ENCODE measurements around the gene FAM107B. TPM values are rescaled to one million over a fixed set of nuclear protein-coding genes. Genes with fewer than 3 reads are reported as not detected.

FAM107B gene
- total RNA-seq, 1 donor from 2014 or later = 43.0 TPM

GRCh38 chr10:14696821-14697220 is 77.9 kb downstream of the FAM107B start:
- Mint-ChIP-seq H3K9me3 (peaks cover 5% of the 10 kb centered on the region), H3K27ac (no peak overlapping the region), H3K4me3 (no peak overlapping the region), H3K27me3 (ENCODE audit: insufficient read depth, low read depth) (peaks cover 4% of the 10 kb centered on the region), H3K4me1 (no peaks in the 10 kb centered on the region), H3K36me3 (no peaks in the 10 kb centered on the region)
- Histone ChIP-seq H3F3A (ENCODE audit: low read depth) (no peaks in the 10 kb centered on the region), H4K20me1 (ENCODE audit: low read depth) (no peaks in the 10 kb centered on the region), H2AFZ (replicated peaks) (peak overlapping the region; percentile 55), H3K4me3 (no peak overlapping the region), H3K27me3 (no peaks in the 10 kb centered on the region), H3K9me3 (ENCODE audit: low read depth) (no peaks in the 10 kb centered on the region), H3K36me3 (no peaks in the 10 kb centered on the region), H3K4me1 (no peaks in the 10 kb centered on the region), H3K27ac (no peak overlapping the region), H3K4me2 (no peak overlapping the region), H3K79me2 (ENCODE audit: low read depth) (no peaks in the 10 kb centered on the region), H3K9ac (no peak overlapping the region)
- TF ChIP-seq EZH2phosphoT487 (IDR thresholded peaks at IDR 0.05) (no peak), CTCF (IDR thresholded peaks at IDR 0.05) (no peak)
- DNase-seq (ENCODE audit: low spot score) = no peak

- H3K4me1 Mint-ChIP-seq = no peaks in the 10 kb centered on the region
- TF ChIP-seq EZH2 (IDR thresholded peaks at IDR 0.05) (no peak), CTCF (IDR thresholded peaks at IDR 0.05) (no peak), EZH2phosphoT487 (IDR thresholded peaks at IDR 0.05) (no peak)
- Histone ChIP-seq H3K79me2 (ENCODE audit: low read depth) (no peaks in the 10 kb centered on the region), H3K9ac (no peak overlapping the region), H3K27ac (no peak overlapping the region), H3K36me3 (no peaks in the 10 kb centered on the region), H2AFZ (replicated peaks) (no peak overlapping the region), H3K4me2 (no peak overlapping the region), H3K4me3 (no peak overlapping the region), H3F3A (ENCODE audit: low read depth) (no peaks in the 10 kb centered on the region), H4K20me1 (ENCODE audit: low read depth) (no peaks in the 10 kb centered on the region), H3K9me3 (ENCODE audit: low read depth) (no peaks in the 10 kb centered on the region), H3K4me1 (no peaks in the 10 kb centered on the region), H3K27me3 (no peaks in the 10 kb centered on the region)
- H3K27ac Mint-ChIP-seq = no peak overlapping the region
- H3K36me3 Mint-ChIP-seq = no peaks in the 10 kb centered on the region
- peaks cover 5% of the 10 kb centered on the region for H3K27me3 Mint-ChIP-seq (ENCODE audit: insufficient read depth, low read depth)
- DNase-seq (ENCODE audit: low spot score) = no peak
- peaks cover 5% of the 10 kb centered on the region for H3K9me3 Mint-ChIP-seq
- no peak overlapping the region for H3K4me3 Mint-ChIP-seq
Measured at GRCh38 chr10:14695847-14696480, 78.7 kb downstream of the FAM107B start.

GRCh38 chr10:14693891-14694290 is 80.8 kb downstream of the FAM107B start:
- H3K79me2 ChIP-seq (ENCODE audit: low read depth) = no peaks in the 10 kb centered on the region
- Mint-ChIP-seq H3K4me3 (no peak overlapping the region), H3K27ac (no peak overlapping the region), H3K36me3 (no peaks in the 10 kb centered on the region), H3K4me1 (peaks cover under 1% of the 10 kb centered on the region), H3K27me3 (ENCODE audit: insufficient read depth, low read depth) (peaks cover 5% of the 10 kb centered on the region), H3K9me3 (no peaks in the 10 kb centered on the region)
- H3K4me3 ChIP-seq = no peak overlapping the region
- H3K36me3 ChIP-seq = no peaks in the 10 kb centered on the region
- H3K4me1 ChIP-seq = no peaks in the 10 kb centered on the region
- H3F3A ChIP-seq (ENCODE audit: low read depth) = no peaks in the 10 kb centered on the region
- H3K9me3 ChIP-seq (ENCODE audit: low read depth) = no peaks in the 10 kb centered on the region
- no peak overlapping the region for H2AFZ ChIP-seq (replicated peaks)
- H4K20me1 ChIP-seq (ENCODE audit: low read depth) = no peaks in the 10 kb centered on the region
- DNase-seq (ENCODE audit: low spot score) = no peak
- H3K9ac ChIP-seq = no peak overlapping the region
- TF ChIP-seq EZH2 (IDR thresholded peaks at IDR 0.05) (no peak), EZH2phosphoT487 (IDR thresholded peaks at IDR 0.05) (no peak), CTCF (IDR thresholded peaks at IDR 0.05) (no peak)
- H3K4me2 ChIP-seq = no peak overlapping the region
- H3K27ac ChIP-seq = no peak overlapping the region
- no peaks in the 10 kb centered on the region for H3K27me3 ChIP-seq

Measured in neural progenitor cell (in vitro differentiated cells).